GM23338 (cell line): Measurements from ENCODE around the gene ATXN7. TPM values are rescaled to one million over a fixed set of nuclear protein-coding genes. Genes with fewer than 3 reads are reported as not detected.

ENCODE experiments used
- ATAC-seq: fragments of 200-7000 bp; cut with Tn5 transposase; 3 replicates; pipeline ENCODE4 v1.9.1; 2020
- DNase-seq: peaks from one replicate; pipeline ENCODE4 v3.0.0-alpha.2; 2015; ENCODE audit warnings: low spot score
- H2AFZ ChIP-seq: fragments of 200-600 bp; sonication (generic); 2 replicates; pipeline ENCODE4 v1.8.0; 2016; ENCODE audit warnings: antibody characterized with exemption, mild to moderate bottlenecking, moderate library complexity
- H3F3A ChIP-seq: fragments of 200-600 bp; sonication (generic); replicated peaks from 2 replicates; pipeline ENCODE4 v1.8.0; 2017; ENCODE audit warnings: antibody characterized with exemption, mixed run types, low read depth
- H3K27ac ChIP-seq: fragments of 200-600 bp; sonication (generic); 2 replicates; pipeline ENCODE4 v1.6.1; 2016; ENCODE audit warnings: low read depth
- H3K27me3 ChIP-seq: fragments of 200-600 bp; sonication (generic); 2 replicates; pipeline ENCODE4 v1.8.0; 2016; ENCODE audit warnings: mild to moderate bottlenecking, mixed run types, moderate library complexity; ENCODE audit not compliant: insufficient read depth
- H3K36me3 ChIP-seq: fragments of 200-600 bp; sonication (generic); 2 replicates; pipeline ENCODE4 v1.8.0; 2016; ENCODE audit warnings: mild to moderate bottlenecking; ENCODE audit not compliant: insufficient read depth
- H3K4me1 ChIP-seq: fragments of 200-600 bp; sonication (generic); 2 replicates; pipeline ENCODE4 v1.8.0; 2016; ENCODE audit warnings: mild to moderate bottlenecking, moderate library complexity; ENCODE audit not compliant: insufficient read depth
- H3K4me2 ChIP-seq: fragments of 200-600 bp; sonication (generic); 2 replicates; pipeline ENCODE4 v1.7.1; 2017; ENCODE audit warnings: mixed run types
- H3K4me3 ChIP-seq: fragments of 200-600 bp; sonication (generic); 2 replicates; pipeline ENCODE4 v1.6.1; 2016; ENCODE audit warnings: mixed run types
- H3K79me2 ChIP-seq: fragments of 200-600 bp; sonication (generic); replicated peaks from 2 replicates; pipeline ENCODE4 v1.8.0; 2017; ENCODE audit warnings: mild to moderate bottlenecking; ENCODE audit not compliant: insufficient read depth
- H3K9me2 ChIP-seq: fragments of 200-600 bp; sonication (generic); 2 replicates; pipeline ENCODE4 v1.8.0; 2017; ENCODE audit not compliant: insufficient read depth
- H4K20me1 ChIP-seq: fragments of 200-600 bp; sonication (generic); replicated peaks from 2 replicates; pipeline ENCODE4 v1.8.0; 2017; ENCODE audit warnings: mild to moderate bottlenecking; ENCODE audit not compliant: insufficient read depth
- H3K27ac Mint-ChIP-seq: 2 replicates; pipeline ENCODE4 v1.8.0; 2020; ENCODE audit warnings: inconsistent platforms, mild to moderate bottlenecking, moderate library complexity, mixed read lengths
- H3K27me3 Mint-ChIP-seq: 3 replicates; pipeline ENCODE4 v1.8.0; 2022; ENCODE audit warnings: low read depth, mild to moderate bottlenecking, moderate library complexity, mixed read lengths, inconsistent platforms; ENCODE audit not compliant: insufficient read depth, poor library complexity
- H3K36me3 Mint-ChIP-seq: 3 replicates; pipeline ENCODE4 v1.8.0; 2021; ENCODE audit warnings: low read depth, mild to moderate bottlenecking, inconsistent platforms, moderate library complexity, mixed read lengths
- H3K4me1 Mint-ChIP-seq: 3 replicates; pipeline ENCODE4 v1.8.0; 2020; ENCODE audit warnings: mild to moderate bottlenecking, inconsistent platforms, mixed read lengths
- H3K4me3 Mint-ChIP-seq: 3 replicates; pipeline ENCODE4 v1.8.0; 2021; ENCODE audit warnings: moderate library complexity, mild to moderate bottlenecking, inconsistent platforms, mixed read lengths
- H3K9me3 Mint-ChIP-seq: 3 replicates; pipeline ENCODE4 v1.8.0; 2020; ENCODE audit warnings: moderate library complexity, mild to moderate bottlenecking, inconsistent platforms, mixed read lengths
- CREB1 ChIP-seq: fragments of 250-450 bp; sonication (Bioruptor Pico); IDR thresholded peaks from 2 replicates; pipeline ENCODE4 v1.5.0; 2020; ENCODE audit warnings: low read depth, mild to moderate bottlenecking, moderate library complexity
- CTCF ChIP-seq, 2 experiments: fragments of 200-600 bp in 1 of 2; sonication (generic) in 1 of 2; conservative IDR thresholded peaks; 2 replicates each; pipeline versions ENCODE4 v1.5.1 to v1.6.1; 2016 to 2017; ENCODE audit warnings: antibody characterized with exemption in 2 of 2, low read depth in 2 of 2, mild to moderate bottlenecking in 2 of 2, moderate library complexity in 1 of 2
- EZH2phosphoT487 ChIP-seq: fragments of 200-600 bp; sonication (generic); IDR thresholded peaks from one replicate; pipeline ENCODE4 v1.8.1; 2018; ENCODE audit warnings: antibody characterized with exemption; ENCODE audit not compliant: unreplicated experiment
- POLR2AphosphoS5 ChIP-seq: IDR thresholded peaks from 2 replicates; pipeline ENCODE4 v1.6.1; 2016; ENCODE audit warnings: antibody characterized with exemption, low read depth
- ZNF114 ChIP-seq: fragments of 250-450 bp; sonication (Bioruptor Pico); IDR thresholded peaks from 2 replicates; pipeline ENCODE4 v1.5.0; 2020; ENCODE audit warnings: mild to moderate bottlenecking, moderate library complexity
- ZNF331 ChIP-seq: fragments of 250-450 bp; sonication (Bioruptor Pico); IDR thresholded peaks from 2 replicates; pipeline ENCODE4 v1.5.0; 2020; ENCODE audit warnings: low read depth, mild to moderate bottlenecking, moderate library complexity
- long read RNA-seq: library from polyadenylated mRNA; unstranded; transcript quantifications from one replicate; pipeline ENCODE4 v2.0.0, GENCODE V29; 2020; ENCODE audit not compliant: unreplicated experiment
- polyA plus RNA-seq: library from polyadenylated mRNA; unstranded; fragments of >200 nt; fragmentation: Nextera tagmentation; extraction: Ambion mirVana; gene quantifications from 2 replicates; pipeline ENCODE4 v1.2.1, GENCODE V29; 2016
- total RNA-seq: library from RNA; depleted of rRNA; stranded (reverse); fragments of >200 nt; shearing (Covaris generic); gene quantifications from 2 replicates; pipeline ENCODE4 v1.2.3, GENCODE V29; 2014; rRNA removed
- TF ChIP-seq, protein P1 (sequence below): fragments of 250-450 bp; sonication (Bioruptor Pico); IDR thresholded peaks from 2 replicates; pipeline ENCODE4 v1.5.0; 2020; ENCODE audit warnings: mild to moderate bottlenecking, moderate library complexity
- TF ChIP-seq, protein P2 (sequence below): IDR thresholded peaks from 2 replicates; pipeline ENCODE4 v1.6.1; 2016; ENCODE audit warnings: antibody characterized with exemption

The ATXN7 gene
- total RNA-seq (8.0 and 17.2 TPM in 2 replicates), polyA plus RNA-seq (3.2 and 4.0 TPM in 2 replicates)
- long read RNA-seq, partial matches to known transcripts = 0 of 2 reads
- long read RNA-seq, other reads (novel, unspliced or antisense) = 1 of 2 reads

DNA sequence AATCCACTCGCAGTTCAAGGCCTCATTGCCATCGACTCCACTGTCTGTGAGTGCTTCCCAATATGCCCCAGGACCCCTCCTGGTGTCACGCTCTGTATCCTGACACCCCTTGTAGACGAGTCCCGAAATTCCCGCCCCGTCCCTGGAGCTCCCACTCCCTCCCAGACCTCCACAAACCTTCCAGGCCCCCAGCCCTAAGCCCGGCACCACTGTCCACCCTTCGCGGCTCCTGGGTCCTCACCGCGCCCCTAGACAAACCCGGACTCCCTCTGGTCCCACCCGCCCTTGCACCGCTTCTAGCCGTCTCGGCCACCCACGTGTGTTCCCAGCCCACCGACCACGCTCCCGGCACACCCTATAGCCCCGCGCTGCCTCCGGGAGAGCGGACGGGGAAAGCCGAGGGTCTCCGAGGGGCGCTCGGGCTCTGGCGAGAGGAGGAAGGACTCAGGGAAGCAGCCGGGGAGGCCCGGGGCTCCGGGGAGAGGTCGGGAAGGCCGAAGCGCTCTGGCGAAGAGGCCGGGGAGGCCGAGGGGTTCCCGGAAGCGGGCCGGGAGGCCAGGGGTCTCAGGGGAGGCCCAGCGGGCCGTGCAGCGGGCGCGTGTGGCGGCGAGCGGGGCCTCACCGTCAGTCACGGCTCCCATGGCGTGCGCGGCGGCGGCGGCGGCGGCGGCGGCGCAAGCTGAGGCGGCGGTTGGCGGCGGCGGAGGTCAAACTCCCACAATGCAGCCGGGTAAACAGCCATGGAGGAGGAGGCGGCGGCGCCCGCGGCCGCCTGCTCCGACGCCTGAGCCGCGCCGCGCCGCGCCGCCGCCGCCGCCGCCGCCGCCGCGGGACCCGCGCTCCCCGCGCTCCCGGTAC, at the start of gene ATXN7, which contains the start of gene THOC7:
ATXN7 (plus strand) TSS at position 718 of the 858 bp plus-strand sequence. CDS start 48,732 bp downstream, outside the sequence.
THOC7 (minus strand) TSS at position 656 of the 858 bp plus-strand sequence; CDS start at position 641, 15 bp downstream.
- TF ChIP-seq, protein P1, sequence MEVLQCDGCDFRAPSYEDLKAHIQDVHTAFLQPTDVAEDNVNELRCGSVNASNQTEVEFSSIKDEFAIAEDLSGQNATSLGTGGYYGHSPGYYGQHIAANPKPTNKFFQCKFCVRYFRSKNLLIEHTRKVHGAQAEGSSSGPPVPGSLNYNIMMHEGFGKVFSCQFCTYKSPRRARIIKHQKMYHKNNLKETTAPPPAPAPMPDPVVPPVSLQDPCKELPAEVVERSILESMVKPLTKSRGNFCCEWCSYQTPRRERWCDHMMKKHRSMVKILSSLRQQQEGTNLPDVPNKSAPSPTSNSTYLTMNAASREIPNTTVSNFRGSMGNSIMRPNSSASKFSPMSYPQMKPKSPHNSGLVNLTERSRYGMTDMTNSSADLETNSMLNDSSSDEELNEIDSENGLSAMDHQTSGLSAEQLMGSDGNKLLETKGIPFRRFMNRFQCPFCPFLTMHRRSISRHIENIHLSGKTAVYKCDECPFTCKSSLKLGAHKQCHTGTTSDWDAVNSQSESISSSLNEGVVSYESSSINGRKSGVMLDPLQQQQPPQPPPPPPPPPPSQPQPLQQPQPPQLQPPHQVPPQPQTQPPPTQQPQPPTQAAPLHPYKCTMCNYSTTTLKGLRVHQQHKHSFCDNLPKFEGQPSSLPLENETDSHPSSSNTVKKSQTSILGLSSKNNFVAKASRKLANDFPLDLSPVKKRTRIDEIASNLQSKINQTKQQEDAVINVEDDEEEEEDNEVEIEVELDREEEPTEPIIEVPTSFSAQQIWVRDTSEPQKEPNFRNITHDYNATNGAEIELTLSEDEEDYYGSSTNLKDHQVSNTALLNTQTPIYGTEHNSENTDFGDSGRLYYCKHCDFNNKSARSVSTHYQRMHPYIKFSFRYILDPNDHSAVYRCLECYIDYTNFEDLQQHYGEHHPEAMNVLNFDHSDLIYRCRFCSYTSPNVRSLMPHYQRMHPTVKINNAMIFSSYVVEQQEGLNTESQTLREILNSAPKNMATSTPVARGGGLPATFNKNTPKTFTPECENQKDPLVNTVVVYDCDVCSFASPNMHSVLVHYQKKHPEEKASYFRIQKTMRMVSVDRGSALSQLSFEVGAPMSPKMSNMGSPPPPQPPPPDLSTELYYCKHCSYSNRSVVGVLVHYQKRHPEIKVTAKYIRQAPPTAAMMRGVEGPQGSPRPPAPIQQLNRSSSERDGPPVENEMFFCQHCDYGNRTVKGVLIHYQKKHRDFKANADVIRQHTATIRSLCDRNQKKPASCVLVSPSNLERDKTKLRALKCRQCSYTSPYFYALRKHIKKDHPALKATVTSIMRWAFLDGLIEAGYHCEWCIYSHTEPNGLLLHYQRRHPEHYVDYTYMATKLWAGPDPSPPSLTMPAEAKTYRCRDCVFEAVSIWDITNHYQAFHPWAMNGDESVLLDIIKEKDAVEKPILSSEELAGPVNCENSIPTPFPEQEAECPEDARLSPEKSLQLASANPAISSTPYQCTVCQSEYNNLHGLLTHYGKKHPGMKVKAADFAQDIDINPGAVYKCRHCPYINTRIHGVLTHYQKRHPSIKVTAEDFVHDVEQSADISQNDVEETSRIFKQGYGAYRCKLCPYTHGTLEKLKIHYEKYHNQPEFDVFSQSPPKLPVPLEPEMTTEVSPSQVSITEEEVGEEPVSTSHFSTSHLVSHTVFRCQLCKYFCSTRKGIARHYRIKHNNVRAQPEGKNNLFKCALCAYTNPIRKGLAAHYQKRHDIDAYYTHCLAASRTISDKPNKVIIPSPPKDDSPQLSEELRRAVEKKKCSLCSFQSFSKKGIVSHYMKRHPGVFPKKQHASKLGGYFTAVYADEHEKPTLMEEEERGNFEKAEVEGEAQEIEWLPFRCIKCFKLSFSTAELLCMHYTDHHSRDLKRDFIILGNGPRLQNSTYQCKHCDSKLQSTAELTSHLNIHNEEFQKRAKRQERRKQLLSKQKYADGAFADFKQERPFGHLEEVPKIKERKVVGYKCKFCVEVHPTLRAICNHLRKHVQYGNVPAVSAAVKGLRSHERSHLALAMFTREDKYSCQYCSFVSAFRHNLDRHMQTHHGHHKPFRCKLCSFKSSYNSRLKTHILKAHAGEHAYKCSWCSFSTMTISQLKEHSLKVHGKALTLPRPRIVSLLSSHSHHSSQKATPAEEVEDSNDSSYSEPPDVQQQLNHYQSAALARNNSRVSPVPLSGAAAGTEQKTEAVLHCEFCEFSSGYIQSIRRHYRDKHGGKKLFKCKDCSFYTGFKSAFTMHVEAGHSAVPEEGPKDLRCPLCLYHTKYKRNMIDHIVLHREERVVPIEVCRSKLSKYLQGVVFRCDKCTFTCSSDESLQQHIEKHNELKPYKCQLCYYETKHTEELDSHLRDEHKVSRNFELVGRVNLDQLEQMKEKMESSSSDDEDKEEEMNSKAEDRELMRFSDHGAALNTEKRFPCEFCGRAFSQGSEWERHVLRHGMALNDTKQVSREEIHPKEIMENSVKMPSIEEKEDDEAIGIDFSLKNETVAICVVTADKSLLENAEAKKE (CRISPR knock-in tag) = no peak
- TF ChIP-seq CREB1 = no peak
- TF ChIP-seq POLR2AphosphoS5 = peak; percentile 48; the same call in 1 of the 2 replicates
- H3K4me3 ChIP-seq = peak within 1 kb of the TSS; percentile 85
- ATAC-seq = peak; percentile 67

GRCh38 chr3:63814237-63814636, 49.4 kb upstream of the ATXN7 start:
- DNase-seq (peak; percentile 55), ATAC-seq (peak; percentile 40)
- Histone ChIP-seq H3K27me3 (no peaks in the 10 kb centered on the region), H2AFZ (no peak overlapping the region), H3K4me3 (no peak overlapping the region), H3K9me2 (no peaks in the 10 kb centered on the region), H3K4me2 (no peak overlapping the region), H3F3A (no peaks in the 10 kb centered on the region), H3K4me1 (no peaks in the 10 kb centered on the region), H4K20me1 (no peaks in the 10 kb centered on the region), H3K36me3 (no peaks in the 10 kb centered on the region), H3K27ac (no peak overlapping the region), H3K79me2 (no peaks in the 10 kb centered on the region)
- no peaks in the 10 kb centered on the region for H3K9me3 Mint-ChIP-seq
- H3K36me3 Mint-ChIP-seq = no peaks in the 10 kb centered on the region
- no peak overlapping the region for H3K4me3 Mint-ChIP-seq
- H3K27me3 Mint-ChIP-seq = no peaks in the 10 kb centered on the region
- no peak overlapping the region for H3K27ac Mint-ChIP-seq
- H3K4me1 Mint-ChIP-seq = peaks cover 20% of the 10 kb centered on the region
- no peak for TF ChIP-seq ZNF114
- TF ChIP-seq EZH2phosphoT487 = no peak
- TF ChIP-seq ZNF331 (CRISPR knock-in tag) = no peak
- TF ChIP-seq CREB1 = no peak
- TF ChIP-seq, protein P2, sequence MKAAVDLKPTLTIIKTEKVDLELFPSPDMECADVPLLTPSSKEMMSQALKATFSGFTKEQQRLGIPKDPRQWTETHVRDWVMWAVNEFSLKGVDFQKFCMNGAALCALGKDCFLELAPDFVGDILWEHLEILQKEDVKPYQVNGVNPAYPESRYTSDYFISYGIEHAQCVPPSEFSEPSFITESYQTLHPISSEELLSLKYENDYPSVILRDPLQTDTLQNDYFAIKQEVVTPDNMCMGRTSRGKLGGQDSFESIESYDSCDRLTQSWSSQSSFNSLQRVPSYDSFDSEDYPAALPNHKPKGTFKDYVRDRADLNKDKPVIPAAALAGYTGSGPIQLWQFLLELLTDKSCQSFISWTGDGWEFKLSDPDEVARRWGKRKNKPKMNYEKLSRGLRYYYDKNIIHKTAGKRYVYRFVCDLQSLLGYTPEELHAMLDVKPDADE = no peak
- TF ChIP-seq POLR2AphosphoS5 = no peak
- no peak for TF ChIP-seq CTCF (conservative IDR thresholded peaks at IDR 0.05; ENCODE audit: low read depth in 2 of 2)

More for the DNA sequence above, at the start of gene ATXN7, which contains the start of gene THOC7:
- H3K27ac Mint-ChIP-seq = peak within 1 kb of the TSS; percentile 93
- H3K27me3 Mint-ChIP-seq = peaks cover 10% of the 10 kb centered on the region
- peaks cover 45% of the 10 kb centered on the region for H3K4me1 Mint-ChIP-seq
- H3K9me3 Mint-ChIP-seq = no peaks in the 10 kb centered on the region
- DNase-seq = peak; percentile 80
- H3K4me2 ChIP-seq = peak within 1 kb of the TSS; percentile 93
- no peaks in the 10 kb centered on the region for H3K27me3 ChIP-seq
- H3K79me2 ChIP-seq = peaks cover 81% of the 10 kb centered on the region
- peak within 1 kb of the TSS; percentile 77 for H2AFZ ChIP-seq
- no peaks in the 10 kb centered on the region; the same call in 1 of the 2 replicates for H3F3A ChIP-seq
- H3K36me3 Mint-ChIP-seq = peaks cover 7% of the 10 kb centered on the region
- H3K9me2 ChIP-seq = no peaks in the 10 kb centered on the region
- H3K27ac ChIP-seq = peak within 1 kb of the TSS; percentile 83
- no peaks in the 10 kb centered on the region for H4K20me1 ChIP-seq
- peaks cover 49% of the 10 kb centered on the region for H3K4me1 ChIP-seq
- peak within 1 kb of the TSS; percentile 78 for H3K4me3 Mint-ChIP-seq
- H3K36me3 ChIP-seq = no peaks in the 10 kb centered on the region
